ENCODE results near the gene MRTFA. TPM values are rescaled to one million over a fixed set of nuclear protein-coding genes. Genes with fewer than 3 reads are reported as not detected.

MRTFA gene
- total RNA-seq, 1 experiment from 2014 or later, result 52.7 TPM

GRCh38 chr22:40653361-40653760 is 16.8 kb upstream of the MRTFA start:
- peak overlapping the region; percentile 98 for H3K27ac Mint-ChIP-seq (ENCODE audit: low read depth, unreplicated experiment)
- H3K36me3 Mint-ChIP-seq (ENCODE audit: insufficient read depth, unreplicated experiment), result no peaks in the 10 kb centered on the region
- H3K4me1 Mint-ChIP-seq (ENCODE audit: insufficient read depth, unreplicated experiment), result peaks cover 32% of the 10 kb centered on the region
- no peaks in the 10 kb centered on the region for H3K9me3 Mint-ChIP-seq (ENCODE audit: unreplicated experiment)
- BruUV-seq (replicated peaks), result no TSS peak
- no peak for DNase-seq (ENCODE audit: unreplicated experiment)
- H3K27me3 Mint-ChIP-seq (ENCODE audit: insufficient read depth, unreplicated experiment), result no peaks in the 10 kb centered on the region
- ChIA-PET POLR2A (interaction anchor here (0.6 to 5.6 kb wide), 11 partner anchors 17 to 269 kb away, joined by 3 to 59 read pairs (median 18); partner anchors contain the start of genes MRTFA, SLC25A17, ST13 and XPNPEP3), CTCF (interaction anchor here (1.3 to 13.5 kb wide), 5 partner anchors 17 to 215 kb away, joined by 3 to 220 read pairs (median 11); no protein-coding TSS in a partner anchor)
- H3K4me3 Mint-ChIP-seq (ENCODE audit: unreplicated experiment), result peak overlapping the region; percentile 83
- intact Hi-C loops (cut with micrococcal nuclease), result loop anchor here (2.0 to 10.0 kb wide), 2 partner anchors 203 to 241 kb away; partner anchors contain the start of genes ST13 and XPNPEP3
- TF ChIP-seq, protein P1, sequence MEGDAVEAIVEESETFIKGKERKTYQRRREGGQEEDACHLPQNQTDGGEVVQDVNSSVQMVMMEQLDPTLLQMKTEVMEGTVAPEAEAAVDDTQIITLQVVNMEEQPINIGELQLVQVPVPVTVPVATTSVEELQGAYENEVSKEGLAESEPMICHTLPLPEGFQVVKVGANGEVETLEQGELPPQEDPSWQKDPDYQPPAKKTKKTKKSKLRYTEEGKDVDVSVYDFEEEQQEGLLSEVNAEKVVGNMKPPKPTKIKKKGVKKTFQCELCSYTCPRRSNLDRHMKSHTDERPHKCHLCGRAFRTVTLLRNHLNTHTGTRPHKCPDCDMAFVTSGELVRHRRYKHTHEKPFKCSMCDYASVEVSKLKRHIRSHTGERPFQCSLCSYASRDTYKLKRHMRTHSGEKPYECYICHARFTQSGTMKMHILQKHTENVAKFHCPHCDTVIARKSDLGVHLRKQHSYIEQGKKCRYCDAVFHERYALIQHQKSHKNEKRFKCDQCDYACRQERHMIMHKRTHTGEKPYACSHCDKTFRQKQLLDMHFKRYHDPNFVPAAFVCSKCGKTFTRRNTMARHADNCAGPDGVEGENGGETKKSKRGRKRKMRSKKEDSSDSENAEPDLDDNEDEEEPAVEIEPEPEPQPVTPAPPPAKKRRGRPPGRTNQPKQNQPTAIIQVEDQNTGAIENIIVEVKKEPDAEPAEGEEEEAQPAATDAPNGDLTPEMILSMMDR (IDR thresholded peaks at IDR 0.05; ENCODE audit: unreplicated experiment), result no peak

DNA sequence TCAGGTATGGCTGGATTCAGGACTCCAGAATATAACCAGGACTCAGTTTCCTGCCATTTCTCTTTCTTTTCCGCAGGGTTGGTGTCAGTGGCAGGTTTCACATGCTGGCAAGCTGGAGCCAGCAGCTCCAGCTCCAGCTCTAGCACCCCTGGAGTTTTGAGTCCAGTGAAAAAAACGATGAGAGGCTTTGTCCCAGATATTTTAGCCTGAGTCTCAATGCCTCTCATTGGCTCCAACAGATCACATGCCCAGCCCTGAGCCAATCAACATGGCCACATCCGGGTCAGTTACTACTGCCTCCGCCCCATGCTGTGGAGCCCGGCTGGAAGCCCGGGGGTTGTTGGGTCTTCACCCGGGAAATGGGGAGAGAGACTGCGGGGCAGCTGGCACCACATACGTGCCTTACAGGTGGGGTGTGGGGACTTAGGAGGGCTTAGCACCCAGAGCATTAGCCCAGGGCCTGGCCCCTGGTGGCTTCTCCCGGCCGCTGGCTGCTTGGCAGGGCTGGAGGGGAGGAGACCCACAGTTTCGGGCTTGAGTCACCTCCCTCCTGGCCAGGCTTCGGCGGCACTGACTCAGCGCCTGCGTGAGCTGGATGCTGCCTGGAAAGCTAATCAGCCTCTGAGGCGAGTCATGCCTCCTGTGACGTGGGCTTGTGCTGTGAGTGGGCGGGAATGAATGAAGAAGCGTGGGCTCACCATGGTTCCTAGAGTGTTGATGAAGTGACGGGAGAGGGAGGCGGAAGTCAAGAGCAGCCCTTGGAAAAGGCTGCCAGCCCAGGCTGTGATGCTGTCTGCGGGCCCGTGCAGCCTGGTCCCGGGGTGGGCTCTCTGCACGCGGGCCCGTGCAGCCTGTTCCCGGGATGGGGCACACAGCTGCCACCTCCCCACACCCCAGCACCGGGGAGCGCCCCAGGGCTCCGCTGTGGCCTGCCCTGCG is 15.3 kb upstream of the MRTFA start:
- BruUV-seq (replicated peaks), result TSS peak; percentile 47
- peaks cover 32% of the 10 kb centered on the region for H3K4me1 Mint-ChIP-seq (ENCODE audit: insufficient read depth, unreplicated experiment)
- peak overlapping the region; percentile 83 for H3K4me3 Mint-ChIP-seq (ENCODE audit: unreplicated experiment)
- DNase-seq (ENCODE audit: unreplicated experiment), result peak; percentile 99
- TF ChIP-seq, protein P1 (IDR thresholded peaks at IDR 0.05; ENCODE audit: unreplicated experiment), result no peak
- ChIA-PET CTCF (interaction anchor here (0.6 to 13.5 kb wide), 9 partner anchors 10 to 304 kb away, joined by 3 to 220 read pairs (median 4); no protein-coding TSS in a partner anchor), POLR2A (interaction anchor here (0.6 to 5.6 kb wide), 55 partner anchors 8 to 968 kb away, joined by 3 to 59 read pairs (median 4); partner anchors contain the start of genes MRTFA, SGSM3, SLC25A17 and ST13)
- peak overlapping the region; percentile 98 for H3K27ac Mint-ChIP-seq (ENCODE audit: low read depth, unreplicated experiment)
- H3K9me3 Mint-ChIP-seq (ENCODE audit: unreplicated experiment), result no peaks in the 10 kb centered on the region
- intact Hi-C loops (cut with micrococcal nuclease), result loop anchor here (1.0 to 10.0 kb wide), 4 partner anchors 31 to 243 kb away; partner anchors contain the start of genes ST13 and XPNPEP3
- H3K36me3 Mint-ChIP-seq (ENCODE audit: insufficient read depth, unreplicated experiment), result no peaks in the 10 kb centered on the region
- no peaks in the 10 kb centered on the region for H3K27me3 Mint-ChIP-seq (ENCODE audit: insufficient read depth, unreplicated experiment)

- CTCF ChIA-PET, result interaction anchor here (0.6 to 13.5 kb wide), 9 partner anchors 26 to 637 kb away, joined by 3 to 220 read pairs (median 4); no protein-coding TSS in a partner anchor
- Mint-ChIP-seq H3K4me1 (ENCODE audit: insufficient read depth, unreplicated experiment) (peaks cover 32% of the 10 kb centered on the region), H3K9me3 (ENCODE audit: unreplicated experiment) (no peaks in the 10 kb centered on the region), H3K27me3 (ENCODE audit: insufficient read depth, unreplicated experiment) (no peaks in the 10 kb centered on the region), H3K36me3 (ENCODE audit: insufficient read depth, unreplicated experiment) (no peaks in the 10 kb centered on the region), H3K27ac (ENCODE audit: low read depth, unreplicated experiment) (peak overlapping the region; percentile 98), H3K4me3 (ENCODE audit: unreplicated experiment) (peak overlapping the region; percentile 83)
- DNase-seq (ENCODE audit: unreplicated experiment), result no peak
- TF ChIP-seq, protein P1 (IDR thresholded peaks at IDR 0.05; ENCODE audit: unreplicated experiment), result no peak
- TSS peak; percentile 86 for BruUV-seq (replicated peaks)
- intact Hi-C loops (cut with micrococcal nuclease), result loop anchor here (10.0 kb wide), 1 partner anchor 244 kb away; no protein-coding TSS in a partner anchor
- POLR2A ChIA-PET, result interaction anchor here (0.6 to 5.6 kb wide), 38 partner anchors 10 to 281 kb away, joined by 3 to 59 read pairs (median 6); partner anchors contain the start of genes MRTFA, SGSM3, ST13 and XPNPEP3
Measured at GRCh38 chr22:40651057-40651456, 14.5 kb upstream of the MRTFA start.

DNA sequence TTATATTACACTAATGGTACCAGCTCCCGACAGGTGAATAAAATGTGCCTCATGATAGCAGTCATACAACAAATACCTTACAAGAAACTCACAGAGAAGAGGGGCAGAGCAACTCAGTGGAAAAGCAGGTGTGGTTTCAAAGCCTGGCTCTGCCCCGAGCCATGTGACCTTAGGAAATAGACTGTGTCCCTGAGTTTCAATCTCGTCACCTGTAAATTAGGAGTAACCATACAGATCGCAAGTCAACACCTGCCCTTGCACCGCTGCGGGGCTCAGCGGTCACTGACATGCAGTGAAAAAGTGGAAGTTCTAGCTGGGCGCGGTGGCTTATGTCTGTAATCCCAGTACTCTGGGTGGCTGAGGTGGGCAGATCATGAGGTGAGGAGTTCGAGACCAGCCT is 11.9 kb upstream of the MRTFA start:
- CTCF ChIA-PET, result interaction anchor here (13.5 kb wide), 1 partner anchor 210 kb away, joined by 220 read pairs; no protein-coding TSS in a partner anchor
- Mint-ChIP-seq H3K36me3 (ENCODE audit: insufficient read depth, unreplicated experiment) (no peaks in the 10 kb centered on the region), H3K9me3 (ENCODE audit: unreplicated experiment) (no peaks in the 10 kb centered on the region), H3K27me3 (ENCODE audit: insufficient read depth, unreplicated experiment) (no peaks in the 10 kb centered on the region), H3K4me3 (ENCODE audit: unreplicated experiment) (no peak overlapping the region), H3K27ac (ENCODE audit: low read depth, unreplicated experiment) (no peak overlapping the region), H3K4me1 (ENCODE audit: insufficient read depth, unreplicated experiment) (peaks cover 23% of the 10 kb centered on the region)
- POLR2A ChIA-PET, result interaction anchor here (1.1 to 5.8 kb wide), 2 partner anchors 136 to 211 kb away, joined by 3 to 44 read pairs; no protein-coding TSS in a partner anchor
- DNase-seq (ENCODE audit: unreplicated experiment), result no peak
- no TSS peak for BruUV-seq (replicated peaks)
- TF ChIP-seq, protein P1 (IDR thresholded peaks at IDR 0.05; ENCODE audit: unreplicated experiment), result no peak
- intact Hi-C loops (cut with micrococcal nuclease), result no loop called here
